ENCODE measurements around the gene WDR91.

The WDR91 gene

GRCh38 chr7:135160858-135161653 lies 50.3 kb downstream of the WDR91 start:
- DNase-seq (ENCODE audit: low spot score) = no peak

GRCh38 chr7:135160098-135160857 lies 51.0 kb downstream of the WDR91 start:
- DNase-seq (ENCODE audit: low spot score) = no peak

- DNase-seq (ENCODE audit: low spot score) = no peak
These were observed 51.8 kb downstream of the WDR91 start for GRCh38 chr7:135159359-135160085.

- no peak for DNase-seq (ENCODE audit: low spot score)
These were observed 52.5 kb downstream of the WDR91 start for GRCh38 chr7:135158874-135159273.

- DNase-seq (ENCODE audit: low spot score) = no peak
These were observed 53.1 kb downstream of the WDR91 start for GRCh38 chr7:135158141-135158655.

GRCh38 chr7:135156290-135156689 lies 55.0 kb downstream of the WDR91 start:
- no peak for DNase-seq (ENCODE audit: low spot score)

GRCh38 chr7:135154734-135155133 lies 56.6 kb downstream of the WDR91 start:
- no peak for DNase-seq (ENCODE audit: low spot score)

GRCh38 chr7:135152442-135152841 lies 58.9 kb downstream of the WDR91 start:
- no peak for DNase-seq (ENCODE audit: low spot score)

GRCh38 chr7:135151533-135151932 lies 59.8 kb downstream of the WDR91 start:
- no peak for DNase-seq (ENCODE audit: low spot score)

GRCh38 chr7:135151132-135151531 lies 60.2 kb downstream of the WDR91 start:
- DNase-seq (ENCODE audit: low spot score) = no peak

GRCh38 chr7:135150072-135150782 lies 61.1 kb downstream of the WDR91 start:
- no peak for DNase-seq (ENCODE audit: low spot score)

- DNase-seq (ENCODE audit: low spot score) = no peak
These were observed 63.2 kb downstream of the WDR91 start, which contains the start of gene TMEM140 for GRCh38 chr7:135147899-135148721. Gene TMEM140 (plus strand): TSS chr7:135148072. CDS start chr7:135164442, 16,370 bp downstream.

- no peak for DNase-seq (ENCODE audit: low spot score)
These were observed 63.9 kb downstream of the WDR91 start for GRCh38 chr7:135147341-135147898.

- DNase-seq (ENCODE audit: low spot score) = no peak
These were observed 67.2 kb downstream of the WDR91 start for GRCh38 chr7:135143885-135144668.

Measured in D341Med (cell line).